ENCODE results near the gene DNAH10. TPM values are rescaled to one million over a fixed set of nuclear protein-coding genes. Genes with fewer than 3 reads are reported as not detected.

Gene DNAH10
- total and polyA plus RNA-seq, 2 experiments from 2014 or later = 0.22 to 0.60 TPM

DNA sequence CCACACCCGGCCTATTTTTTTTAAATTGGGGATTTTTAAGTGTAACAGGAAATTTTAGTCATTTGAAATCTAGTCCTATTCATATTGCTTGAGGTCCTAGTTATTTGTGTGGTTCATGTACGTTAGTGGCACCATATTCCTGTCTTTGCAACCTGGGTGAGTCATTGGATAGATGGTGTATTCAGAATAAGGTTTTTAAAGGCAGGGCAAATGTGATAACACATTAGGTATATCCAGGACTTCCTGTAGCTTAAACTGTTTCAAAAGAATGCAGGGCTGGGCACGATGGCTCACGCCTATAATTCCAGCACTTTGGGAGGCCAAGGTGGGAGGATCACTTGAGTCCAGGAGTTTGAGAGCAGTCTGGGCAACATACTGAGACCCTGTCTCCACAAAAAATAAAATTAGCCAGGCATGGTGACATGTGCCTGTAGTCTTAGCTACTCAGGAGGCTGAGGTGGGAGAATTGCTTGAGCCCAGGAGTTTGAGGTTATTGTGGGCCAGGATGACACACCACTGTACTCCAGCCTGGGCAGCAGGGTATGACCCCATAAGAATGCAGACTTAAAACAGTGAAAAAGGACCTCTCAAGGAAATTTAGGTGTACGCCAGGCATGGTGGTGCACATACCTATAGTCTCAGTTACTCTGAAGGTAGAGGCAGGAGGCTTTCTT is 41.8 kb upstream of the DNAH10 start:
- Histone ChIP-seq H3K27ac (peak overlapping the region; percentile 60), H3K79me2 (peaks cover 22% of the 10 kb centered on the region), H3K4me2 (peak overlapping the region; percentile 59), H3K27me3 (no peaks in the 10 kb centered on the region), H3K4me1 (ENCODE audit: insufficient read depth) (peaks cover 10% of the 10 kb centered on the region), H2AFZ (no peak overlapping the region), H3K9me2 (replicated peaks; ENCODE audit: insufficient read depth) (no peaks in the 10 kb centered on the region), H3K4me3 (no peak overlapping the region), H3K36me3 (replicated peaks; ENCODE audit: insufficient read depth, low read depth) (no peaks in the 10 kb centered on the region), H4K20me1 (ENCODE audit: insufficient read depth, poor library complexity, severe bottlenecking) (no peaks in the 10 kb centered on the region), H3K9me3 (ENCODE audit: low read depth) (no peaks in the 10 kb centered on the region)
- 52% methylated on average over 5 of the region's 5 CpGs for WGBS (ENCODE audit: low lambda C conversion rate, missing lambda C conversion rate)
- DNase-seq (ENCODE audit: low spot score) = no peak
- no peak for TF ChIP-seq EZH2phosphoT487 (IDR thresholded peaks at IDR 0.05; ENCODE audit: low read depth, severe bottlenecking, unreplicated experiment)
- TF ChIP-seq, protein P1, sequence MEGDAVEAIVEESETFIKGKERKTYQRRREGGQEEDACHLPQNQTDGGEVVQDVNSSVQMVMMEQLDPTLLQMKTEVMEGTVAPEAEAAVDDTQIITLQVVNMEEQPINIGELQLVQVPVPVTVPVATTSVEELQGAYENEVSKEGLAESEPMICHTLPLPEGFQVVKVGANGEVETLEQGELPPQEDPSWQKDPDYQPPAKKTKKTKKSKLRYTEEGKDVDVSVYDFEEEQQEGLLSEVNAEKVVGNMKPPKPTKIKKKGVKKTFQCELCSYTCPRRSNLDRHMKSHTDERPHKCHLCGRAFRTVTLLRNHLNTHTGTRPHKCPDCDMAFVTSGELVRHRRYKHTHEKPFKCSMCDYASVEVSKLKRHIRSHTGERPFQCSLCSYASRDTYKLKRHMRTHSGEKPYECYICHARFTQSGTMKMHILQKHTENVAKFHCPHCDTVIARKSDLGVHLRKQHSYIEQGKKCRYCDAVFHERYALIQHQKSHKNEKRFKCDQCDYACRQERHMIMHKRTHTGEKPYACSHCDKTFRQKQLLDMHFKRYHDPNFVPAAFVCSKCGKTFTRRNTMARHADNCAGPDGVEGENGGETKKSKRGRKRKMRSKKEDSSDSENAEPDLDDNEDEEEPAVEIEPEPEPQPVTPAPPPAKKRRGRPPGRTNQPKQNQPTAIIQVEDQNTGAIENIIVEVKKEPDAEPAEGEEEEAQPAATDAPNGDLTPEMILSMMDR (IDR thresholded peaks at IDR 0.05; ENCODE audit: poor library complexity) = no peak
- no peak for TF ChIP-seq EZH2 (IDR thresholded peaks at IDR 0.05; ENCODE audit: borderline replicate concordance)

GRCh38 chr12:123721245-123721644 is 40.9 kb upstream of the DNAH10 start:
- 100% methylated on average over 2 of the region's 2 CpGs for WGBS (ENCODE audit: low lambda C conversion rate, missing lambda C conversion rate)

DNA sequence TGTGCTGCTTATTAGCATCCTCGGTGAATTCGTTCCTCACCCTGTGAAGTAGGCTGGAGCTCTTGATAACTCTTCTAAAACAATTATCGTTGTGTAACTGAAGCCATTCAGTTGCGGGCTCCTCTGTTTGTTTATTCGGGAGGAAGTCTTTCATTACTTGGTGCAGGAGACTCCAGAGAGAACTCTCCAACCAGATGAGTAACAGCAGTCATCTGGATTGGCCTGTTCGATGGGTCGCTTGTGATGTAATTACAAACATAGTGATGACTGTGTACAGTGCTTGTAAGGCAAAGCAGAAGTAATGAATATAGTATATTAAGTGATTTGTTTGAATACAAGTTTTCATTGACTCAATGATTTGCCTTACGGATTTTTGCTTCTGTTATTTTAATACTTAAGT is 39.1 kb upstream of the DNAH10 start:
- WGBS (ENCODE audit: low lambda C conversion rate, missing lambda C conversion rate) = 80% methylated on average over 8 of the region's 8 CpGs

More at GRCh38 chr12:123721245-123721644, 40.9 kb upstream of the DNAH10 start:
- H3K4me3 ChIP-seq = no peak overlapping the region
- no peaks in the 10 kb centered on the region for H4K20me1 ChIP-seq (ENCODE audit: insufficient read depth, poor library complexity, severe bottlenecking)
- TF ChIP-seq EZH2 (IDR thresholded peaks at IDR 0.05; ENCODE audit: borderline replicate concordance) = no peak
- TF ChIP-seq, protein P1 (IDR thresholded peaks at IDR 0.05; ENCODE audit: poor library complexity) = no peak
- H3K36me3 ChIP-seq (replicated peaks; ENCODE audit: insufficient read depth, low read depth) = no peaks in the 10 kb centered on the region
- no peak for DNase-seq (ENCODE audit: low spot score)
- H3K9me3 ChIP-seq (ENCODE audit: low read depth) = no peaks in the 10 kb centered on the region
- peaks cover 14% of the 10 kb centered on the region for H3K79me2 ChIP-seq
- no peak overlapping the region for H3K27ac ChIP-seq
- H3K27me3 ChIP-seq = no peaks in the 10 kb centered on the region
- H3K4me1 ChIP-seq (ENCODE audit: insufficient read depth) = peaks cover 10% of the 10 kb centered on the region
- H3K4me2 ChIP-seq = no peak overlapping the region
- H3K9me2 ChIP-seq (replicated peaks; ENCODE audit: insufficient read depth) = no peaks in the 10 kb centered on the region
- H2AFZ ChIP-seq = no peak overlapping the region

More for the DNA sequence above, 39.1 kb upstream of the DNAH10 start:
- Histone ChIP-seq H3K4me1 (ENCODE audit: insufficient read depth) (peaks cover 10% of the 10 kb centered on the region), H3K9me2 (replicated peaks; ENCODE audit: insufficient read depth) (no peaks in the 10 kb centered on the region), H3K79me2 (peaks cover 8% of the 10 kb centered on the region), H3K36me3 (replicated peaks; ENCODE audit: insufficient read depth, low read depth) (peaks cover 3% of the 10 kb centered on the region), H3K9me3 (ENCODE audit: low read depth) (no peaks in the 10 kb centered on the region), H3K27me3 (no peaks in the 10 kb centered on the region), H3K4me3 (no peak overlapping the region), H2AFZ (no peak overlapping the region), H3K27ac (no peak overlapping the region), H3K4me2 (no peak overlapping the region), H4K20me1 (ENCODE audit: insufficient read depth, poor library complexity, severe bottlenecking) (no peaks in the 10 kb centered on the region)
- no peak for DNase-seq (ENCODE audit: low spot score)
- TF ChIP-seq EZH2phosphoT487 (IDR thresholded peaks at IDR 0.05; ENCODE audit: low read depth, severe bottlenecking, unreplicated experiment) = no peak
- TF ChIP-seq, protein P1 (IDR thresholded peaks at IDR 0.05; ENCODE audit: poor library complexity) = no peak
- TF ChIP-seq EZH2 (IDR thresholded peaks at IDR 0.05; ENCODE audit: borderline replicate concordance) = no peak
